Heart left ventricle (tissue), 16 donors: Measurements from ENCODE around the gene BTN2A1. TPM values are rescaled to one million over a fixed set of nuclear protein-coding genes. Genes with fewer than 3 reads are reported as not detected.
"Not testable (repeated sequence)": the region's sequence is repeated elsewhere in the genome, so short reads cannot be mapped to it uniquely, and the experiment has no call there.

ENCODE experiments used
- ATAC-seq, 4 donors: fragments of 200-7000 bp; cut with Tn5 transposase; one replicate each; pipeline ENCODE4 v1.9.1; 2020 to 2022; ENCODE audit warnings: moderate library complexity in 4 of 4, mild to moderate bottlenecking in 3 of 4, moderate number of reproducible peaks in 1 of 4
- DNase-seq, 5 donors: peaks; one replicate each; pipeline ENCODE4 v3.0.0-alpha.2; 2020
- H3K27ac ChIP-seq, 12 donors: fragments of 200-600 bp; sonication (generic) in 4 of 12; one replicate each; pipeline versions ENCODE4 v1.5.0 to v1.8.0; 2016 to 2022; ENCODE audit warnings: mild to moderate bottlenecking in 2 of 12
- H3K27me3 ChIP-seq, 9 donors: fragments of 200-600 bp; sonication (generic) in 2 of 9; one replicate each; pipeline versions ENCODE4 v1.5.1 to v1.8.0; 2016 to 2022; ENCODE audit warnings: mild to moderate bottlenecking in 3 of 9
- H3K36me3 ChIP-seq, 9 donors: fragments of 200-600 bp; sonication (generic) in 2 of 9; one replicate each; pipeline versions ENCODE4 v1.5.0 to v1.8.0; 2018 to 2022; ENCODE audit warnings: mild to moderate bottlenecking in 2 of 9
- H3K4me1 ChIP-seq, 12 donors: fragments of 200-600 bp; sonication (generic) in 4 of 12; one replicate each; pipeline versions ENCODE4 v1.5.0 to v1.8.0; 2016 to 2022; ENCODE audit warnings: mild to moderate bottlenecking in 3 of 12
- H3K4me3 ChIP-seq, 12 donors: fragments of 200-600 bp; sonication (generic) in 4 of 12; one replicate each; pipeline versions ENCODE4 v1.5.0 to v1.8.0; 2017 to 2022; ENCODE audit warnings: mild to moderate bottlenecking in 9 of 12, moderate library complexity in 4 of 12
- H3K9me3 ChIP-seq, 12 donors: fragments of 200-600 bp; sonication (generic) in 4 of 12; one replicate each; pipeline versions ENCODE4 v1.5.0 to v1.8.0; 2016 to 2022; ENCODE audit warnings: mild to moderate bottlenecking in 1 of 12
- CTCF ChIP-seq, 12 donors: fragments of 200-600 bp; sonication (generic) in 4 of 12; IDR thresholded peaks; one replicate each; pipeline versions ENCODE4 v1.5.0 to v1.8.0; 2018 to 2022; ENCODE audit warnings: antibody characterized with exemption in 12 of 12, mild to moderate bottlenecking in 5 of 12
- POLR2A ChIP-seq, 2 donors: fragments of 450-650 bp; IDR thresholded peaks; one replicate each; pipeline ENCODE4 v1.6.1; 2017; ENCODE audit warnings: antibody characterized with exemption in 2 of 2, mild to moderate bottlenecking in 2 of 2, moderate library complexity in 2 of 2
- WGBS, 4 donors: extraction: QIAGEN DNeasy Blood & Tissue Kit in 2 of 4; methylation state at CpG; one replicate each; pipeline versions ENCODE4 v1.1.5 to v1.1.7; 2013 to 2018; 5-methylcytosine and 5-hydroxymethylcytosine counted together
- intact Hi-C, 10 donors: fragments of 100-400 bp; cut with DNase I; formaldehyde crosslinking; loops; one replicate each; pipeline versions ENCODE4 v1.11.1 to v1.14.2; 2022
- polyA plus RNA-seq, 2 donors: library from polyadenylated mRNA; stranded (reverse); fragments of 200-250 nt; gene quantifications; one replicate each; pipeline ENCODE4 v1.2.3, GENCODE V29; 2013
- total RNA-seq, 9 donors: library from RNA; depleted of rRNA in 2 of 9; stranded (reverse); fragments of >200 nt in 2 of 9; fragmentation: NEBNext Ultra II Directional in 3 of 9; extraction: Animal tissue kit (Norgen Biotek cat#: 25700) in 3 of 9; gene quantifications; one replicate each; pipeline versions ENCODE4 v1.1.0 to v1.2.4, GENCODE V29; 2016 to 2023
- donor health status: ischemic (EF 13 %, LVEDD 7.1; RV severe dilation, severe dysfunction).
- donor health status: healthy with polysubstance abuse.
- donor health status: DM: no; HTN: yes; CAD: no.
- donor health status: DM: no; HTN: no; CAD: no.
- donor health status: ischemic (EF 25% LVEDD 6.9; RV normal size, moderate dysfunction).
- donor health status: ischemic (EF 25% LVEDD 5.7; RV mildly dilated, moderate dysfunction).
- donor health status: healthy.
- donor health status: DM: yes; HTN: yes; CAD: no.
- donor health status: ischemic (EF 35%, LVEDD 5.7; RV mildly dilated, moderate dysfunction).
- donor health status: nonischemic (EF 11% LVEDD 7.7; RV severe dilation, severe dysfunction).
- donor health status: DM: yes; HTN: yes; CAD: no.
- donor health status: PGD.
- donor health status: ischemic (EF 29% LVEDD 5.4; RV normal size, mild dysfunction).
- donor health status: nonischemic (EF 23%, LVEDD 6.1; RV moderate dilation, normal function).

Gene BTN2A1
- total and polyA plus RNA-seq, 11 donors = 6.6 to 26.7 (median 14.8) TPM

DNA sequence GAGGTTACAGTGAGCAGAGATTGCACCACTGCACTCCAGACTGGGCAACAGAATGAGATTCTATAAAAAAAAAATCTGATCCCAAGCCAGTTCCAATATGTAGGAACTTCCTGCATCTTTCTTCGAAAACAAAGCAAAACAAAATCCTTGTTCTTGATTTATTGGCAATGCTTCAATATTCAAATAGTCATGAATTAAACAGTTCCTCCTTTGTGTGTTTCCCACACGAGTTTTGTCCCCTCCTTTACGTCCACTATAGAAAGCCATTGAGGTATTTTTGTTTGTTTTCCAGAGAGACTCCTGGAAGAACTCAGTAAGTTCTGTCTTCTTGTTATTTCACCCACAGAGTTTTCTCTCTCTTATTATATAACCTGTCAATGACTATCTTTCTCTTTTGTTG, 49.9 kb downstream of the BTN2A1 start:
- Histone ChIP-seq H3K27ac (no peak overlapping the region), H3K4me1 (no peaks in the 10 kb centered on the region), H3K4me3 (no peak overlapping the region), H3K27me3 (peaks cover 0 to 18% (median 3%) of the 10 kb centered on the region in 9 donors), H3K9me3 (no peaks in the 10 kb centered on the region), H3K36me3 (no peaks in the 10 kb centered on the region)
- DNase-seq (no peak), ATAC-seq (no peak)
- 49 to 63% (median 53%) methylated on average over 3 of the region's 3 CpGs for WGBS, 4 donors
- intact Hi-C loops = no loop called here
- no peak for TF ChIP-seq POLR2A (IDR thresholded peaks at IDR 0.05)
- TF ChIP-seq CTCF (IDR thresholded peaks at IDR 0.05) = no peak

- ATAC-seq, H3K36me3 ChIP-seq, intact Hi-C loops, H3K4me1 ChIP-seq, H3K4me3 ChIP-seq, H3K27me3 ChIP-seq, DNase-seq, H3K9me3 ChIP-seq, H3K27ac ChIP-seq: not testable (repeated sequence)
- WGBS, 4 donors = 65 to 75% (median 68%) methylated on average over 8 of the region's 8 CpGs
These were observed 53.3 kb downstream of the BTN2A1 start for GRCh38 chr6:26511033-26511432.

- no peak overlapping the region for H3K4me3 ChIP-seq
- TF ChIP-seq CTCF (IDR thresholded peaks at IDR 0.05) (no peak), POLR2A (IDR thresholded peaks at IDR 0.05) (no peak)
- H3K4me1 ChIP-seq = peaks cover 0 to 1% (median 0%) of the 10 kb centered on the region in 12 donors
- H3K36me3 ChIP-seq = no peaks in the 10 kb centered on the region
- 81 to 97% (median 84%) methylated on average over 2 of the region's 2 CpGs for WGBS, 4 donors
- ATAC-seq = no peak
- H3K27ac ChIP-seq = no peak overlapping the region
- no peak for DNase-seq
- H3K9me3 ChIP-seq = no peaks in the 10 kb centered on the region
- intact Hi-C loops = loop anchor here in 2 of 10 donors (5.0 kb wide), 1 partner anchor 38 kb away; no protein-coding TSS in a partner anchor
- no peaks in the 10 kb centered on the region for H3K27me3 ChIP-seq
These were observed 57.2 kb downstream of the BTN2A1 start for GRCh38 chr6:26514984-26515383.

DNA sequence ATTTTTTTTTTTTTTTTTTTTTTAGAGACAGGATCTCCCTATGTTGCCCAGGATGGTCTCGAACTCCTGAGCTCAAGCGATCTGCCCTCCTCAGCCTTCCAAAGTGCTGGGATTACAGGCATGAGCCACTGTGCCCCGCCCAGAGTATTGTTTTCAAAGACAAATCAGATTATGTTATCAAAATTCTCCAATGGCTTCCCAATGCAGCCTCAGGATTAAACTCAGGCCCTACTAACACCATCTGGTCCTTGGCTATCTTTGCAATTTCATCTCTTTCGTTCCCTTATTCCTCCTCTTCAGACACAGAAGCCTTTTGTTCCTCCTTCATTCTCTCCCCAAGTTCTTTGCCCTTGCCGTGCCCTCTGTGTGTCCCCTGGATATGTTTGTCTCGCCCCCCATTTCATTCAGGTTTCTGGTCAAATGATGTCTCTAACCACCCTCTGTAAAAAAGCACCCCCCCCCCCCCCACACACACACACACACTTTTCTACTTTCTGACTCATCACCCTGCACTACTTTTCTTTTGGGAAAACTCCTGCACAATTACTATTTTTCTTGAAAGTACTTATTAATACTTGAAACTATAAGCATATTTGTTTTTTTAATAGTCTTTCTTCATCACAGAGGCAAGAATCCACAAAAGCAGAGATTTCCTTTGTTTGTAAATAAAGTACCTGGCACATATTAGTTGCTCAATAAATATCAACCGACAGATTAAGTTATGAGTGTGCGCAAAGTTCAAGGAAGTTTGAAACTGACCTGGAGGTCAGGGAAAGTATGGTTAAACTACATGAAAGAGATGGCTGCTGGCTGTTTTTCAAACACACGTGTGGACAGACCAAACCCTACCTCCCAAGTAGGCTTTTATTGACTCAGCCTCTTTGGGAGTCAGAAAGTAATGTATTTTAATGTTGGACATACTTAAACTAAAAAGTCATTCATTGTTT, 59.0 kb downstream of the BTN2A1 start:
- no peaks in the 10 kb centered on the region for H3K9me3 ChIP-seq
- no peak for ATAC-seq
- intact Hi-C loops = loop anchor here in 2 of 10 donors (5.0 kb wide), 1 partner anchor 39 kb away; no protein-coding TSS in a partner anchor
- H3K27me3 ChIP-seq = no peaks in the 10 kb centered on the region
- peaks cover 0 to 7% (median 5%) of the 10 kb centered on the region in 12 donors for H3K4me1 ChIP-seq
- TF ChIP-seq POLR2A (IDR thresholded peaks at IDR 0.05) (no peak), CTCF (IDR thresholded peaks at IDR 0.05) (no peak)
- H3K4me3 ChIP-seq = no peak overlapping the region
- no peaks in the 10 kb centered on the region for H3K36me3 ChIP-seq
- no peak overlapping the region for H3K27ac ChIP-seq
- WGBS, 4 donors = 76 to 84% (median 81%) methylated on average over 9 of the region's 9 CpGs
- no peak for DNase-seq

Other genes with a start within 250 kb of the BTN2A1 start
- 10 to 100 TPM in 5 of 9 donors, 1 to 10 TPM in 4; 2.7 to 71.1 (median 10.2) TPM for gene BTN3A2, start 92.8 kb upstream of the BTN2A1 start, total RNA-seq
- gene BTN3A2, start 92.8 kb upstream of the BTN2A1 start, polyA plus RNA-seq = 10 to 100 TPM in 1 of 2 donors, 1 to 10 TPM in 1; 5.8 to 11.5 TPM
- 10 to 100 TPM in 2 of 9 donors, 1 to 10 TPM in 7; 1.7 to 20.4 (median 3.0) TPM for gene BTN2A2, start 74.8 kb upstream of the BTN2A1 start, total RNA-seq
- gene BTN2A2, start 74.8 kb upstream of the BTN2A1 start, polyA plus RNA-seq = 1 to 10 TPM; 3.2 to 4.3 TPM
- 10 to 100 TPM in 3 of 9 donors, 1 to 10 TPM in 6; 3.1 to 47.6 (median 9.1) TPM for gene BTN3A1, start 55.7 kb upstream of the BTN2A1 start, total RNA-seq
- 1 to 10 TPM; 5.1 to 5.2 TPM for gene BTN3A1, start 55.7 kb upstream of the BTN2A1 start, polyA plus RNA-seq
- 10 to 100 TPM in 2 of 9 donors, 1 to 10 TPM in 7; 4.8 to 31.2 (median 7.9) TPM for gene BTN3A3, start 17.5 kb upstream of the BTN2A1 start, total RNA-seq
- 1 to 10 TPM; 5.9 to 7.7 TPM for gene BTN3A3, start 17.5 kb upstream of the BTN2A1 start, polyA plus RNA-seq
- gene BTN1A1, start 42.3 kb downstream of the BTN2A1 start, total RNA-seq = not detected
- not detected for gene BTN1A1, start 42.3 kb downstream of the BTN2A1 start, polyA plus RNA-seq
- gene HMGN4, start 80.4 kb downstream of the BTN2A1 start, total RNA-seq = 10 to 100 TPM; 22.4 to 34.7 (median 32.1) TPM
- gene HMGN4, start 80.4 kb downstream of the BTN2A1 start, polyA plus RNA-seq = 10 to 100 TPM in 1 of 2 donors, 1 to 10 TPM in 1; 5.8 to 52.8 TPM
- 10 to 100 TPM in 2 of 9 donors, 1 to 10 TPM in 7; 7.2 to 10.8 (median 8.2) TPM for gene ABT1, start 139.0 kb downstream of the BTN2A1 start, total RNA-seq
- gene ABT1, start 139.0 kb downstream of the BTN2A1 start, polyA plus RNA-seq = 10 to 100 TPM in 1 of 2 donors, 1 to 10 TPM in 1; 7.1 to 12.0 TPM
- gene ZNF322, start 201.8 kb downstream of the BTN2A1 start, total RNA-seq = 10 to 100 TPM in 6 of 9 donors, 1 to 10 TPM in 3; 7.1 to 17.2 (median 13.4) TPM
- 1 to 10 TPM; 4.0 to 7.8 TPM for gene ZNF322, start 201.8 kb downstream of the BTN2A1 start, polyA plus RNA-seq